NCI-H226 (cell line): Measurements from ENCODE around the gene CDK10.

Experiments
- DNase-seq: peaks from one replicate; pipeline ENCODE4 v3.0.0-alpha.2; 2015

Gene CDK10

DNA sequence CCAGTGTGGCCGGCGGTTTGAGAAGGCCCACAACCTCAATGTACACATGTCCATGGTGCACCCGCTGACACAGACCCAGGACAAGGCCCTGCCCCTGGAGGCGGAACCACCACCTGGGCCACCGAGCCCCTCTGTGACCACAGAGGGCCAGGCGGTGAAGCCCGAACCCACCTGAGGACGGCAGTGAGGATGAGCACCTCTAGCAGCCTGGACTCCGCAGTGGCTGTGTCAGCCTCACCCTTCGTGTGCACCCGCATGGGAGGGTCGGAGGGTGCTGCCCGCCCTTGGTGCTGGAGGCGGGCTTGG is 51.5 kb downstream of the CDK10 start:
- DNase-seq = no peak

DNA sequence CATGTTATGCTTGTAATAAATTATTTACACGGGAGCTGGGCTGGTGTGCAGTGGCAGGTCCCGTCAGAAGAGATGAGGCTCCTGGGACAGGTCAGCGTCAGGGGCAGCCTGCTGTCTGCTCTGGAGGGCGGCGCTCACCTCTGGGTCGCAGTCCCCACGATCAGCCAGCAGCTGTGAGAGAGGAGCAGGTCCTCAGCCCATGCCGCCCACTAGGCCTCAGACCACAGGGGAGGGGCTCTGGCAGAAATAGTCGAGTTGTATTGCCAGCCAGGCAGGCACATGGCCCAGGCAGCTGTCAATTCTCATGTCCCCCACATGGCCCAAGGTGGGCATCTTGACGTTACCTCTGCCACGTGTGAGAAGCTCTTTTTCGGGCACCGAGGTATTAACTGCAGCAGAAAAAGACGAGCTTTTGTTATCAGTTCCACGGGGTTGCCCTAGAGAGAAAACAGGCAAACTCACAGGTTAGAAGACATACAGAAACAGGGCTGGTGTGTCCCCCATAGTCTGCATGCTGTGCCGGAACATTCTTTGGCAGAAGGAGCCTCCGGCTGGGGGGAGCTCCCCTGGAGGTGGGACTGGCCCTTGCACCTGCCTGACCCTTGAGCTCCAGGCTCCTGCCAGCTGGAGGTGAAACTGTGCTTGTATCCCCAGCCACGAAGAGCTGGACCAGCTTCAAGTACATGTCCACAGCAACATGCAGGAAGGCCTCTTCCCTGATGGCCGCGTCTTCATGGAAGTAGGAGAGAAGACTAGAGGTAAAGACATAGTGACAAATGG is 52.2 kb downstream of the CDK10 start:
- DNase-seq = no peak

DNA sequence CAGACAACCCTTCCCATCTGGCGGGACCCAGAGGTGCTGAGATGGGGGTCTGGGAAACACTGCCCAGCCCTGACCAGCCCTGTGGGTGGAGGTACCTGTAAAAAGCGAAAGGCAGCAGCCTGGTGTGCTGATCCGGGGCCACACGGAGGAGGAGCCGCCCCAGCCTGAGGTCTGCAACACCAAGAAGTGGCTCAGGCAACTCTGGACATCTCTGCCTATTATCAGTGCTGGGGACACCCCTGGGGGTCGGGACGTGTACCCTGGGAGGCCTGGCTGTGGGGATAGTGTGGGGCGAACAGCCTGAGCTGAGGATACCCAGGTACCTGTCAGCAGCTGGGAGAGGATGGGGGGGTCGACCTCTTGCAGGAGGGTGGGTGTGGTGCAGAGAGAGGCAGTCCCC is 52.9 kb downstream of the CDK10 start:
- no peak for DNase-seq

DNA sequence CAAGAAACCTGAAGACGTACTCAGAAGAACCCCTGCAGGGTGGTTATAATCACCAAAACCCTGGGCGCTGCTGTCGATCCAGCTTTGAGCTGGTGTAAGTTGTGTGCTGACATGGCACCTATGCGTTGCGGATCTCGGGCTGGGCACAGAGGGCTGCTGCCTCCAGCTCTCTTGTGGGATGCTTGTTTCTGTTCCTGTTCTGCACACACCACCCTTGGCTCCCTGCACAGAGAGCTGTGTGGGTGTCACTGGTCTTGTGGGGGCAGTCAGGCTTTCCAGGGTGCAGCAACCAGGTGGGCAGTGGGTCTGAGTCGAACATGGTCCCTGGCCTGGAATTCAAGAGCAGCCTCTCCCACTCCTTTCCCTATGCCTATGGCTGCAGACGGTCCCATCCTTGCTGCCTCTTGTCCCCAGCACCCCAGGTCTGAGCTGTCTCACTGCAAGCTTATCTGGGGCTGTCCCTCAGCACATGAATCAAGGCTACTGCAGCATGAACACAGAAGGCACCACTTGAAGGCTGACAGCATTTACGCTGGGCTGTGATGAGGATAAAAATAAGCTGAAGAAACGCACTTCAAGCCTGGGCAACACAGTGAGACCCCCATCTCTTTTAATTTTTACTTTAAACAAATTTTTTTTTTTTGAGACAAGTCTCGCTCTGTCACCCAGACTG is 55.0 kb downstream of the CDK10 start:
- DNase-seq = no peak

DNA sequence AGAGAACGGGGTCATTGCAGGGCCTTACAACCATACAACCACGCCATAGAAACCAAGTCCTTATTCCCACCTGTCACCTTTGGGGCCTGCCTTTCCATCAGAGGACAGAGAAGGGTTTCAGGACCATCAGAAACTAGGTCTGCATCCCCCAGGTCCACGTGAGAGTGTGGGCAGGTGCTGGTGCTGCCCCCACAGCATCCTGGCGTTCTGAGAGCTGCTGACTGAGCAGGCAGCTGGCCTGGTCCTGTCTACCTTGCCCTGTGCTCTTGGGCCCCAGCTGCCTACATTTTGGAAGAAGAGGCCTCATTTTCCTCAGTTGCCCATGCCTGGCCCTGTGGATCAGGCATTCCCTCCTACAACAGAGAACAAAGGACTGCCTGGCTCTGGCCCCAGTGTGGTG is 56.5 kb downstream of the CDK10 start:
- no peak for DNase-seq

DNA sequence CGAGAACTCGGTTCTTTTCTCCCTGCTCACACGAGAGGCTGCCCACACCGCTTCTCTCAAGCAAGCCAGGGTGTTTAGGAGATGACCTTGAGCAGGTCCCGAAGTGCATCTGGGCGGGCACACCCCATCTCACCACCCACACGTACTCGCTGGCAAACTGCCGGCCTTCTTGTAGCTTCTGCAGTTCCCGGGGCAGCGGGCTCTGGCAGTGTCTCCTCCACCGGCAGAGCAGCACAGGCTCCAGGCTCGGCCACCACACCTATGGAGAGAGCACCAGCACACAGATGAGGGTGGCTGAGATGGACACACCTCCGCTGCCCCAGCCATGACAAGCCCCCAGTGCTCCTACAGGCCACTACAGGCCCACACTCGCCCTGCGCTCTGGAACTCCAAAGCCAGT is 58.3 kb downstream of the CDK10 start:
- no peak for DNase-seq
